A549 (cell line): ENCODE measurements around the gene SCUBE1. TPM values are rescaled to one million over a fixed set of nuclear protein-coding genes. Genes with fewer than 3 reads are reported as not detected.

Source experiments
- ATAC-seq, 2 experiments: fragments of 200-7000 bp in 1 of 2; fragments of >200 bp in 1 of 2; cut with Nextera tagmentation in 1 of 2; cut with Tn5 transposase in 1 of 2; 3 replicates each; pipeline versions ENCODE4 v1.8.0 to v1.9.1; 2018 to 2020; ENCODE audit warnings: mild to moderate bottlenecking in 1 of 2, moderate library complexity in 1 of 2
- CTCF ChIA-PET: fragments of 300-600 bp; sonication (Branson Sonifier 250); formaldehyde crosslinking; extraction: SDS; loops from one replicate; lab custom pipeline; 2021; ENCODE audit warnings: antibody characterized with exemption, inconsistent platforms; lab: Yijun Ruan, JAX
- POLR2A ChIA-PET: fragments of 350-600 bp; formaldehyde crosslinking; extraction: SDS; loops from one replicate; lab custom pipeline; 2021; ENCODE audit warnings: antibody characterized with exemption, inconsistent platforms; lab: Yijun Ruan, JAX
- DNase-seq, 2 experiments: peaks; one replicate each; pipeline versions ENCODE4 v3.0.0 to v3.0.0-alpha.2; 2011 to 2016; ENCODE audit warnings: low read depth in 1 of 2, low spot score in 1 of 2
- FAIRE-seq: peaks from 2 replicates; lab custom pipeline; 2011; peaks lifted over from hg19 to GRCh38; lab: Jason Lieb, UNC
- H3K27ac ChIP-seq, 2 experiments: fragments of >200 bp; sonication (Bioruptor Twin); formaldehyde crosslinking; 3 replicates each; pipeline ENCODE4 v1.5.1; 2016 to 2017
- H3K4me1 ChIP-seq: fragments of >200 bp; sonication (Bioruptor Twin); formaldehyde crosslinking; 3 replicates; pipeline ENCODE4 v1.6.1; 2016
- H3K4me2 ChIP-seq: fragments of >200 bp; sonication (Bioruptor Twin); formaldehyde crosslinking; 3 replicates; pipeline ENCODE4 v1.6.1; 2016
- H3K4me3 ChIP-seq: fragments of >200 bp; sonication (Bioruptor Twin); formaldehyde crosslinking; 3 replicates; pipeline ENCODE4 v1.5.1; 2016
- H3K9me3 ChIP-seq: fragments of >200 bp; sonication (Bioruptor Twin); formaldehyde crosslinking; 3 replicates; pipeline ENCODE4 v1.6.1; 2016
- BHLHE40 ChIP-seq: IDR thresholded peaks from 2 replicates; pipeline ENCODE4 v1.6.1; 2012; ENCODE audit warnings: low read depth, low read length, inconsistent platforms
- CBX8 ChIP-seq: fragments of 200-600 bp; sonication (generic); IDR thresholded peaks from 2 replicates; pipeline ENCODE4 v1.6.1; 2016
- CEBPB ChIP-seq, 2 experiments: fragments of >200 bp in 1 of 2; sonication (Bioruptor Twin) in 1 of 2; formaldehyde crosslinking in 1 of 2; IDR thresholded peaks; 2 replicates each; pipeline ENCODE4 v1.6.1; 2012 to 2016
- CHD2 ChIP-seq: fragments of 150-350 bp; IDR thresholded peaks from 2 replicates; pipeline ENCODE4 v1.6.1; 2014; ENCODE audit warnings: low read length; ENCODE audit not compliant: partially characterized antibody
- CTCF ChIP-seq: fragments of >200 bp; sonication (Bioruptor Twin); formaldehyde crosslinking; IDR thresholded peaks from 3 replicates; pipeline ENCODE4 v1.5.1; 2016
- E2F6 ChIP-seq: IDR thresholded peaks from 2 replicates; pipeline ENCODE4 v1.6.1; 2012; ENCODE audit warnings: low read depth, borderline replicate concordance
- EHF ChIP-seq: fragments of 250-450 bp; sonication (Bioruptor Pico); IDR thresholded peaks from 2 replicates; pipeline ENCODE4 v1.5.0; 2020; ENCODE audit warnings: mild to moderate bottlenecking
- ELK1 ChIP-seq: fragments of 150-350 bp; IDR thresholded peaks from 2 replicates; pipeline ENCODE4 v1.6.1; 2014; ENCODE audit warnings: low read depth, mild to moderate bottlenecking, low read length
- ESRRA ChIP-seq: fragments of 150-350 bp; IDR thresholded peaks from 2 replicates; pipeline ENCODE4 v1.6.1; 2014; ENCODE audit warnings: mild to moderate bottlenecking, low read length, borderline replicate concordance
- HDAC2 ChIP-seq: fragments of 200-600 bp; sonication (generic); IDR thresholded peaks from 2 replicates; pipeline ENCODE4 v1.6.1; 2016
- JUNB ChIP-seq: fragments of >200 bp; sonication (Bioruptor Twin); formaldehyde crosslinking; IDR thresholded peaks from 2 replicates; pipeline ENCODE4 v1.6.1; 2016
- KDM1A ChIP-seq: fragments of 200-600 bp; sonication (generic); IDR thresholded peaks from 2 replicates; pipeline ENCODE4 v1.6.1; 2016; ENCODE audit warnings: low read depth, mild to moderate bottlenecking
- KDM5A ChIP-seq: fragments of 200-600 bp; sonication (generic); IDR thresholded peaks from 2 replicates; pipeline ENCODE4 v1.6.1; 2016; ENCODE audit warnings: antibody characterized with exemption, mild to moderate bottlenecking
- NFE2L2 ChIP-seq: fragments of 150-350 bp; conservative IDR thresholded peaks from 2 replicates; pipeline ENCODE4 v1.6.1; 2014; ENCODE audit warnings: low read length
- PBX3 ChIP-seq: IDR thresholded peaks from 2 replicates; pipeline ENCODE4 v1.6.1; 2012
- POLR2AphosphoS2 ChIP-seq: conservative IDR thresholded peaks from 2 replicates; pipeline ENCODE4 v1.6.1; 2012; ENCODE audit warnings: low read length, improper control_type of control experiment, inconsistent platforms
- REST ChIP-seq: fragments of 200-600 bp; sonication (generic); IDR thresholded peaks from 2 replicates; pipeline ENCODE4 v1.6.1; 2016; ENCODE audit warnings: antibody characterized with exemption, mild to moderate bottlenecking, moderate library complexity
- SREBF2 ChIP-seq: fragments of 450-650 bp; IDR thresholded peaks from 2 replicates; pipeline ENCODE4 v1.6.1; 2014; ENCODE audit warnings: mild to moderate bottlenecking, moderate library complexity
- TP53 ChIP-seq: fragments of 250-450 bp; sonication (Bioruptor Pico); IDR thresholded peaks from 2 replicates; pipeline ENCODE4 v1.5.0; 2021; ENCODE audit warnings: mild to moderate bottlenecking, moderate library complexity
- USF2 ChIP-seq: fragments of 450-650 bp; IDR thresholded peaks from 2 replicates; pipeline ENCODE4 v1.6.1; 2014; ENCODE audit warnings: antibody characterized with exemption
- ZC3H11A ChIP-seq: fragments of 450-650 bp; IDR thresholded peaks from 2 replicates; pipeline ENCODE4 v1.6.1; 2014; ENCODE audit warnings: antibody characterized with exemption, mild to moderate bottlenecking
- ZNF302 ChIP-seq: fragments of 250-450 bp; sonication (Bioruptor Pico); IDR thresholded peaks from 2 replicates; pipeline ENCODE4 v1.9.0; 2021; ENCODE audit warnings: inconsistent platforms, mild to moderate bottlenecking, moderate library complexity
- ZSCAN20 ChIP-seq: fragments of 250-450 bp; sonication (Bioruptor Pico); IDR thresholded peaks from 2 replicates; pipeline ENCODE4 v1.8.0; 2022; ENCODE audit warnings: mild to moderate bottlenecking, moderate library complexity
- WGBS: methylation state at CpG from one replicate; pipeline ENCODE4 v1.1.6; 2017; ENCODE audit errors: missing lambda C conversion rate; 5-methylcytosine and 5-hydroxymethylcytosine counted together
- polyA plus RNA-seq, 4 experiments: library from polyadenylated mRNA; depleted of rRNA in 3 of 4; stranded (reverse); fragments of >200 nt; fragmentation: RNase III in 1 of 4; extraction: RNeasy Plus Mini Kit Qiagen cat#74134 plus additional on column Dnase treatment in 1 of 4; gene quantifications; 2 replicates in 3 of 4; 3 replicates in 1 of 4; pipeline ENCODE4 v1.2.3, GENCODE V29; 2011 to 2017

The SCUBE1 gene
- polyA plus RNA-seq, 2 of the 4 experiments (the other 2 are of a cell fraction) = 0.01 to 0.12 TPM

GRCh38 chr22:43267332-43267980 is 75.7 kb downstream of the SCUBE1 start:
- ChIA-PET CTCF (interaction anchor here (0.8 to 3.6 kb wide), 6 partner anchors 14 to 617 kb away, joined by 3 to 12 read pairs (median 4); no protein-coding TSS in a partner anchor), POLR2A (no interaction called here)
- H3K27ac ChIP-seq = no peak overlapping the region
- no peaks in the 10 kb centered on the region for H3K9me3 ChIP-seq
- no peak for FAIRE-seq
- no peak overlapping the region for H3K4me3 ChIP-seq
- H3K4me1 ChIP-seq = no peaks in the 10 kb centered on the region
- no peak for TF ChIP-seq REST
- no peak for TF ChIP-seq ZC3H11A
- no peak for TF ChIP-seq ZSCAN20 (CRISPR knock-in tag)
- TF ChIP-seq, all 56 proteins: peak for 0
- no peak for ATAC-seq
- DNase-seq = no peak
- 62% methylated on average over 9 of the region's 13 CpGs for WGBS
- no peak overlapping the region for H3K4me2 ChIP-seq

- no peak overlapping the region for H3K4me3 ChIP-seq
- H3K27ac ChIP-seq = no peak overlapping the region
- H3K4me2 ChIP-seq = no peak overlapping the region
- no peak for DNase-seq
- no peak for FAIRE-seq
- ATAC-seq = no peak
- POLR2A ChIA-PET = no interaction called here
- TF ChIP-seq E2F6 = no peak
- TF ChIP-seq SREBF2 = no peak
- TF ChIP-seq CEBPB (IDR thresholded peaks at IDR 0.05) = no peak
- TF ChIP-seq ZC3H11A = no peak
- no peak for TF ChIP-seq HDAC2
- TF ChIP-seq POLR2AphosphoS2 = no peak
- TF ChIP-seq USF2 = no peak
- no peaks in the 10 kb centered on the region for H3K9me3 ChIP-seq
- H3K4me1 ChIP-seq = no peaks in the 10 kb centered on the region
- CTCF ChIA-PET = interaction anchor here (1.5 to 3.6 kb wide), 2 partner anchors 12 to 120 kb away, joined by 6 to 12 read pairs; no protein-coding TSS in a partner anchor
- WGBS = 69% methylated on average over 9 of the region's 9 CpGs
Measured at GRCh38 chr22:43266076-43266475, 77.1 kb downstream of the SCUBE1 start.

- no peak for FAIRE-seq
- no peak overlapping the region for H3K4me3 ChIP-seq
- H3K4me2 ChIP-seq = no peak overlapping the region
- POLR2A ChIA-PET = no interaction called here
- DNase-seq = no peak
- H3K27ac ChIP-seq = no peak overlapping the region
- CTCF ChIA-PET = interaction anchor here (2.0 kb wide), 1 partner anchor 10 kb away, joined by 11 read pairs; no protein-coding TSS in a partner anchor
- H3K4me1 ChIP-seq = no peaks in the 10 kb centered on the region
- H3K9me3 ChIP-seq = no peaks in the 10 kb centered on the region
- WGBS = 65% methylated on average over 19 of the region's 27 CpGs
- ATAC-seq = no peak
- TF ChIP-seq EHF (no peak), JUNB (no peak), NFE2L2 (no peak), CBX8 (no peak), KDM1A (no peak), CEBPB (IDR thresholded peaks at IDR 0.05) (no peak), BHLHE40 (no peak), CHD2 (no peak), HDAC2 (no peak), CTCF (no peak), PBX3 (no peak), ZNF302 (no peak), ELK1 (no peak), ESRRA (no peak), TP53 (no peak), KDM5A (no peak)
Measured at GRCh38 chr22:43263645-43264514, 79.3 kb downstream of the SCUBE1 start.
